HepG2 (cell line): ENCODE data around the gene BEAN1. TPM values are rescaled to one million over a fixed set of nuclear protein-coding genes. Genes with fewer than 3 reads are reported as not detected.
A peak's percentile ranks its signal among the peaks of the same experiment; 100 is the strongest.

ENCODE experiments used
- CHCHD3 ChIP-seq: sonication (generic); formaldehyde crosslinking; IDR thresholded peaks from 2 replicates; pipeline ENCODE4 v1.8.0; 2022; ENCODE audit warnings: mild to moderate bottlenecking, missing genetic modification reagents, moderate library complexity
- HDAC6 ChIP-seq: fragments of 200-600 bp; sonication (generic); IDR thresholded peaks from 2 replicates; pipeline ENCODE4 v1.7.0; 2017; ENCODE audit warnings: mild to moderate bottlenecking, antibody characterized with exemption, low read length, low read depth
- NR2C2 ChIP-seq: sonication (generic); formaldehyde crosslinking; IDR thresholded peaks from 2 replicates; pipeline ENCODE4 v1.4.0; 2020; ENCODE audit warnings: missing genetic modification reagents, mild to moderate bottlenecking, moderate library complexity, borderline replicate concordance
- SP5 ChIP-seq: IDR thresholded peaks from 2 replicates; pipeline ENCODE4 v1.6.1; 2016; ENCODE audit warnings: low read depth, borderline replicate concordance
- SRSF9 ChIP-seq: fragments of 200-400 bp; formaldehyde crosslinking; IDR thresholded peaks from 2 replicates; pipeline ENCODE4 v1.6.1; 2018; ENCODE audit warnings: borderline replicate concordance, mild to moderate bottlenecking, low read depth, low read length; ENCODE audit not compliant: insufficient read depth, poor library complexity, severe bottlenecking
- TP53 ChIP-seq: sonication (generic); formaldehyde crosslinking; conservative IDR thresholded peaks from 2 replicates; pipeline ENCODE4 v1.4.0; 2020; ENCODE audit warnings: missing genetic modification reagents
- U2AF1 ChIP-seq: fragments of 200-400 bp; formaldehyde crosslinking; optimal IDR thresholded peaks from 2 replicates; pipeline ENCODE3; 2017; ENCODE audit warnings: mild to moderate bottlenecking, low read depth, low read length
- ZNF17 ChIP-seq: sonication (generic); formaldehyde crosslinking; IDR thresholded peaks from 2 replicates; pipeline ENCODE4 v1.5.0; 2020; ENCODE audit warnings: mild to moderate bottlenecking, missing genetic modification reagents
- ZNF296 ChIP-seq: sonication (generic); formaldehyde crosslinking; conservative IDR thresholded peaks from 2 replicates; pipeline ENCODE4 v1.5.0; 2020; ENCODE audit warnings: mild to moderate bottlenecking, missing genetic modification reagents
- ZNF530 ChIP-seq: sonication (generic); formaldehyde crosslinking; IDR thresholded peaks from 2 replicates; pipeline ENCODE4 v1.5.0; 2020; ENCODE audit warnings: low read depth, mild to moderate bottlenecking, missing genetic modification reagents
- ZNF543 ChIP-seq: sonication (generic); formaldehyde crosslinking; IDR thresholded peaks from 2 replicates; pipeline ENCODE4 v1.4.0; 2020; ENCODE audit warnings: mild to moderate bottlenecking, missing genetic modification reagents
- ZNF75D ChIP-seq: sonication (generic); formaldehyde crosslinking; IDR thresholded peaks from 2 replicates; pipeline ENCODE4 v1.8.1; 2023; ENCODE audit warnings: missing genetic modification reagents, mild to moderate bottlenecking, borderline replicate concordance
- polyA plus RNA-seq, 8 experiments: library from polyadenylated mRNA; depleted of rRNA in 3 of 8; stranded (reverse) in 7 of 8; unstranded in 1 of 8; fragments of >200 nt; fragmentation: Illumina TruSeq in 4 of 8; extraction: Trizol in 4 of 8; gene quantifications; 2 replicates each; pipeline versions ENCODE4 v1.2.1 to v1.2.3, GENCODE V29; 2011 to 2016; ENCODE audit warnings: low read depth in 4 of 8, missing spikeins in 1 of 8, mixed read lengths in 1 of 8; ENCODE audit not compliant: insufficient read depth in 1 of 8
- total RNA-seq, 5 experiments: library from RNA; depleted of rRNA; stranded (reverse); fragments of >200 nt; fragmentation: Illumina TruSeq; extraction: Trizol; gene quantifications; 2 replicates each; pipeline ENCODE4 v1.2.3, GENCODE V29; 2016; ENCODE audit warnings: low read depth in 1 of 5
- TF ChIP-seq, protein P1 (sequence below): sonication (generic); formaldehyde crosslinking; IDR thresholded peaks from 2 replicates; pipeline ENCODE4 v1.5.1; 2020; ENCODE audit warnings: missing genetic modification reagents, mild to moderate bottlenecking, borderline replicate concordance
- TF ChIP-seq, protein P2 (sequence below): sonication (generic); formaldehyde crosslinking; conservative IDR thresholded peaks from 2 replicates; pipeline ENCODE4 v1.5.0; 2020; ENCODE audit warnings: missing genetic modification reagents
- TF ChIP-seq, protein P3 (sequence below): sonication (generic); formaldehyde crosslinking; IDR thresholded peaks from 2 replicates; pipeline ENCODE4 v1.4.0; 2020; ENCODE audit warnings: missing genetic modification reagents, borderline replicate concordance
- TF ChIP-seq, protein P4 (sequence below): sonication (generic); formaldehyde crosslinking; IDR thresholded peaks from 2 replicates; pipeline ENCODE4 v1.8.1; 2023; ENCODE audit warnings: mild to moderate bottlenecking, moderate library complexity, missing genetic modification reagents
- TF ChIP-seq, protein P5 (sequence below): sonication (generic); formaldehyde crosslinking; IDR thresholded peaks from 2 replicates; pipeline ENCODE4 v1.4.0; 2020; ENCODE audit warnings: missing genetic modification reagents, low read depth, mild to moderate bottlenecking, borderline replicate concordance
- TF ChIP-seq, protein P6 (sequence below): sonication (generic); formaldehyde crosslinking; IDR thresholded peaks from 2 replicates; pipeline ENCODE4 v1.4.0; 2020; ENCODE audit warnings: mild to moderate bottlenecking, missing genetic modification reagents

BEAN1 gene
- total and polyA plus RNA-seq, 2 of the 13 experiments (the other 11 are each of a cell fraction or from before 2014, with no cell fraction given) = 0.53 to 1.4 TPM

DNA sequence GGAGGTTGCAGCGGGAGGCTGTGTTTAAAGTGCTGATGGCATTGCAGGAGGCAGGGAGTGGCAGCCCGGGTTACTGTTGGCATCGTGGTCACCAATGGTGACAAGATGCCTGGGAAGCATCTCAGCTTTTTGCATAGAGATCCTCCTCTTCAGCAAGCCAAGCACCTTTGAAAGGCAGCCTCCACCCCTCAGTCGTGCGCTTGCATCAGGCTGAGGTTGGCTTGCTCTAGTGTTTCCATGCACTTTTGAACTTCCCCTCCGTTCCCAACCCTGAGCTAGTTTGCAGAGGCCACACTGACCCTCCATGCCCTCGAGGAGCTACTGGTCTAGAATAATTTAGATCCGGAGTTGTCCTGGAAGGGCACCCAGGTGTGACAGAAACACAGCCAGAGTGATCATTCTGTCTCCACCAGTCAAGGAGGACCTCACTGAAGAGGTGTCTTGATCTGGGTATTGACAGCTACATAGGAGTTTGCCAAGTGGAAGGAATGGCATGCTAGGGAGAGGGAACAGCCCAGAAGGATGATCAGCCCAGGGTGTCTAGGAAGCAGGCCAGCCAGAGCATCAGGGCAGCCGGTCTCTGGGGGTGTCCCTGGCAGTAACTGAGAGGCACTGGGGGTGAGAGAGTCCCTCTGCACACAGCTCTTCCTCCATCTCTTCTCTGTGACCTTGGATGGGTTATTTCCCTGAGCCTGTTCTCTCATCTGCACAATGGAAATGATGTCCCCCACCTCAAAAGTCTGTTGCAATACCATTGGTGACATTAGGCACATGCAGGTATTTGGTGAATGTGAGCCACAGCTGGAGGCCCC is 7.7 kb downstream of the BEAN1 start (continued):
- TF ChIP-seq ZNF75D (CRISPR knock-in tag) (no peak), ZNF530 (CRISPR knock-in tag) (no peak), ZNF543 (CRISPR knock-in tag) (no peak), U2AF1 (no peak), SRSF9 (no peak), ZNF17 (CRISPR knock-in tag) (no peak), TP53 (no peak), CHCHD3 (CRISPR knock-in tag) (no peak), HDAC6 (no peak), ZNF296 (CRISPR knock-in tag) (0 out of 2 replicates have a peak, but pooled peaks have one; percentile 36), NR2C2 (peak; percentile 65), SP5 (peak; percentile 40; the same call in 1 of the 2 replicates)
- TF ChIP-seq, protein P1, sequence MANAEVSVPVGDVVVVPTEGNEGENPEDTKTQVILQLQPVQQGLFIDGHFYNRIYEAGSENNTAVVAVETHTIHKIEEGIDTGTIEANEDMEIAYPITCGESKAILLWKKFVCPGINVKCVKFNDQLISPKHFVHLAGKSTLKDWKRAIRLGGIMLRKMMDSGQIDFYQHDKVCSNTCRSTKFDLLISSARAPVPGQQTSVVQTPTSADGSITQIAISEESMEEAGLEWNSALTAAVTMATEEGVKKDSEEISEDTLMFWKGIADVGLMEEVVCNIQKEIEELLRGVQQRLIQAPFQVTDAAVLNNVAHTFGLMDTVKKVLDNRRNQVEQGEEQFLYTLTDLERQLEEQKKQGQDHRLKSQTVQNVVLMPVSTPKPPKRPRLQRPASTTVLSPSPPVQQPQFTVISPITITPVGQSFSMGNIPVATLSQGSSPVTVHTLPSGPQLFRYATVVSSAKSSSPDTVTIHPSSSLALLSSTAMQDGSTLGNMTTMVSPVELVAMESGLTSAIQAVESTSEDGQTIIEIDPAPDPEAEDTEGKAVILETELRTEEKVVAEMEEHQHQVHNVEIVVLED (CRISPR knock-in tag) = no peak; the same call in 1 of the 2 replicates
- TF ChIP-seq, protein P2, sequence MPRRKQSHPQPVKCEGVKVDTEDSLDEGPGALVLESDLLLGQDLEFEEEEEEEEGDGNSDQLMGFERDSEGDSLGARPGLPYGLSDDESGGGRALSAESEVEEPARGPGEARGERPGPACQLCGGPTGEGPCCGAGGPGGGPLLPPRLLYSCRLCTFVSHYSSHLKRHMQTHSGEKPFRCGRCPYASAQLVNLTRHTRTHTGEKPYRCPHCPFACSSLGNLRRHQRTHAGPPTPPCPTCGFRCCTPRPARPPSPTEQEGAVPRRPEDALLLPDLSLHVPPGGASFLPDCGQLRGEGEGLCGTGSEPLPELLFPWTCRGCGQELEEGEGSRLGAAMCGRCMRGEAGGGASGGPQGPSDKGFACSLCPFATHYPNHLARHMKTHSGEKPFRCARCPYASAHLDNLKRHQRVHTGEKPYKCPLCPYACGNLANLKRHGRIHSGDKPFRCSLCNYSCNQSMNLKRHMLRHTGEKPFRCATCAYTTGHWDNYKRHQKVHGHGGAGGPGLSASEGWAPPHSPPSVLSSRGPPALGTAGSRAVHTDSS (CRISPR knock-in tag) = no peak
- TF ChIP-seq, protein P3, sequence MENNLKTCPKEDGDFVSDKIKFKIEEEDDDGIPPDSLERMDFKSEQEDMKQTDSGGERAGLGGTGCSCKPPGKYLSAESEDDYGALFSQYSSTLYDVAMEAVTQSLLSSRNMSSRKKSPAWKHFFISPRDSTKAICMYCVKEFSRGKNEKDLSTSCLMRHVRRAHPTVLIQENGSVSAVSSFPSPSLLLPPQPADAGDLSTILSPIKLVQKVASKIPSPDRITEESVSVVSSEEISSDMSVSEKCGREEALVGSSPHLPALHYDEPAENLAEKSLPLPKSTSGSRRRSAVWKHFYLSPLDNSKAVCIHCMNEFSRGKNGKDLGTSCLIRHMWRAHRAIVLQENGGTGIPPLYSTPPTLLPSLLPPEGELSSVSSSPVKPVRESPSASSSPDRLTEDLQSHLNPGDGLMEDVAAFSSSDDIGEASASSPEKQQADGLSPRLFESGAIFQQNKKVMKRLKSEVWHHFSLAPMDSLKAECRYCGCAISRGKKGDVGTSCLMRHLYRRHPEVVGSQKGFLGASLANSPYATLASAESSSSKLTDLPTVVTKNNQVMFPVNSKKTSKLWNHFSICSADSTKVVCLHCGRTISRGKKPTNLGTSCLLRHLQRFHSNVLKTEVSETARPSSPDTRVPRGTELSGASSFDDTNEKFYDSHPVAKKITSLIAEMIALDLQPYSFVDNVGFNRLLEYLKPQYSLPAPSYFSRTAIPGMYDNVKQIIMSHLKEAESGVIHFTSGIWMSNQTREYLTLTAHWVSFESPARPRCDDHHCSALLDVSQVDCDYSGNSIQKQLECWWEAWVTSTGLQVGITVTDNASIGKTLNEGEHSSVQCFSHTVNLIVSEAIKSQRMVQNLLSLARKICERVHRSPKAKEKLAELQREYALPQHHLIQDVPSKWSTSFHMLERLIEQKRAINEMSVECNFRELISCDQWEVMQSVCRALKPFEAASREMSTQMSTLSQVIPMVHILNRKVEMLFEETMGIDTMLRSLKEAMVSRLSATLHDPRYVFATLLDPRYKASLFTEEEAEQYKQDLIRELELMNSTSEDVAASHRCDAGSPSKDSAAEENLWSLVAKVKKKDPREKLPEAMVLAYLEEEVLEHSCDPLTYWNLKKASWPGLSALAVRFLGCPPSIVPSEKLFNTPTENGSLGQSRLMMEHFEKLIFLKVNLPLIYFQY = no peak
- TF ChIP-seq, protein P4, sequence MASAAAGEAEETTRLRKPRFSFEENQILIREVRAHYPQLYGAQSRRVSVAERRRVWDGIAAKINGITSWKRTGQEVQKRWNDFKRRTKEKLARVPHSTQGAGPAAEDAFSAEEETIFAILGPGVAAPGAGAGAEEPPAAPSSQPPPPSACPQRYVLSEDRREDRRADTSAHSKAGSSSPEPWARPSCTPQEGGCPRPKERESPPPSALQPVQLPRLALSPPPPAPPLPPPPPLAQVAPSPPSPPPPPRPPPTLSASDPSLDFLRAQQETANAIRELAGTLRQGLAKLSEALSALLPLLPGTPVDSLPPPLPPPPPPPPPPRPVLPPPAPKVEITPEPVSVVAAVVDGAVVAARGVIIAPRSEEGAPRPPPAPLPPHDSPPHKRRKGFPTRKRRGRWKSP (CRISPR knock-in tag) = no peak; the same call in 1 of the 2 replicates
- TF ChIP-seq, protein P5, sequence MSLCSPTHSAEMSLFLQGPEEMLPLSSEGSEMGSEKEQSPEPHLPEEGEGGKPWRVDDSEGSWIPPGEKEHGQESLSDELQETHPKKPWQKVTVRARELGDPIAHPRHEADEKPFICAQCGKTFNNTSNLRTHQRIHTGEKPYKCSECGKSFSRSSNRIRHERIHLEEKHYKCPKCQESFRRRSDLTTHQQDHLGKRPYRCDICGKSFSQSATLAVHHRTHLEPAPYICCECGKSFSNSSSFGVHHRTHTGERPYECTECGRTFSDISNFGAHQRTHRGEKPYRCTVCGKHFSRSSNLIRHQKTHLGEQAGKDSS (CRISPR knock-in tag) = peak; percentile 16
- TF ChIP-seq, protein P6, sequence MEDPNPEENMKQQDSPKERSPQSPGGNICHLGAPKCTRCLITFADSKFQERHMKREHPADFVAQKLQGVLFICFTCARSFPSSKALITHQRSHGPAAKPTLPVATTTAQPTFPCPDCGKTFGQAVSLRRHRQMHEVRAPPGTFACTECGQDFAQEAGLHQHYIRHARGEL (CRISPR knock-in tag) = no peak
